Astrocyte of the cerebellum (primary cell): ENCODE data around the gene NWD2.

Source experiments
- DNase-seq: peaks from one replicate; pipeline ENCODE4 v3.0.0-alpha.2; 2011; ENCODE audit warnings: low read depth
- H3K4me3 ChIP-seq: 2 replicates; pipeline ENCODE4 v1.5.1; 2011; ENCODE audit warnings: mild to moderate bottlenecking, low read depth, low read length, moderate library complexity
- in situ Hi-C: cut with HindIII; loops from 2 replicates; pipeline ENCODE4 v1.10.0; 2017; ENCODE audit warnings: low sequenced_read_pairs
- TF ChIP-seq, protein P1 (sequence below): IDR thresholded peaks from 2 replicates; pipeline ENCODE4 v1.5.1; 2012; ENCODE audit warnings: low read length, low read depth, moderate library complexity, mild to moderate bottlenecking; ENCODE audit errors: missing control alignments

Gene NWD2

DNA sequence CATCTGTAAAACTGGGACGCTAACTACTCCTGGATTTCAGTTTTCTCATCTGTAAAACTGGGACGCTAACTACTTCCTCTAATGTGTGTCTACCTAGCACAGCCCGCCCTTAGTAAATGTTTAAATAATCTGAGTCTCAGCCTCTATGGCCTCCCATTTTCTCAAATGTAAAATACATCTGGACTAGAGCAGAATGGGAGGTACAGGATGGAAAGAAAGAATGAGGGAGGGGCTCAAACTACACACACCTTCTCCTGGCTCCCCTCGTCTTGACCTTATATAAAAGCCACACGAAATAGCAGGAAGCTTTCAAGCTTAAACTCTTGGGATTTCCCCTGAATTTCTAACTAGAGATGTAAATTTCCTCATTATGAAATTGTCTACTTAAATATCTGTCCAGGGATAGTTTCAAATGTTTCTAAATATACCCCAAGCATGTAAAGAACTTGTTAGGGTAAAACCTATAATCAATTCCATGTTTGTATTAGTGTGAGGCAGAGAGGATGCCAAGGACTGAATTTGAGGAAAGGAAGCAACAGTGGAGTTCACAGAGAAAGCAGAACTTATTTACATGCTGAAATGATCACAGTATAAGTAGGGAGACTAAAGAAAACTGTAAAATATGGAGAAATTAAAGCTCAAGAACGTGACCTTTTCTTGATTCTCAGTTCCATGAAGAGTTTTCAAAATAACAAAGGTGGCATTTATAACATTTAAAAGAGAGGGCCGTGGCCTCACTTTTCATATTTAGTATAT lies 220.0 kb downstream of the NWD2 start:
- H3K4me3 ChIP-seq, result no peak overlapping the region
- no peak for DNase-seq
- in situ Hi-C loops, result loop anchor here (5.0 kb wide), 1 partner anchor 78 kb away; no protein-coding TSS in a partner anchor
- TF ChIP-seq, protein P1, sequence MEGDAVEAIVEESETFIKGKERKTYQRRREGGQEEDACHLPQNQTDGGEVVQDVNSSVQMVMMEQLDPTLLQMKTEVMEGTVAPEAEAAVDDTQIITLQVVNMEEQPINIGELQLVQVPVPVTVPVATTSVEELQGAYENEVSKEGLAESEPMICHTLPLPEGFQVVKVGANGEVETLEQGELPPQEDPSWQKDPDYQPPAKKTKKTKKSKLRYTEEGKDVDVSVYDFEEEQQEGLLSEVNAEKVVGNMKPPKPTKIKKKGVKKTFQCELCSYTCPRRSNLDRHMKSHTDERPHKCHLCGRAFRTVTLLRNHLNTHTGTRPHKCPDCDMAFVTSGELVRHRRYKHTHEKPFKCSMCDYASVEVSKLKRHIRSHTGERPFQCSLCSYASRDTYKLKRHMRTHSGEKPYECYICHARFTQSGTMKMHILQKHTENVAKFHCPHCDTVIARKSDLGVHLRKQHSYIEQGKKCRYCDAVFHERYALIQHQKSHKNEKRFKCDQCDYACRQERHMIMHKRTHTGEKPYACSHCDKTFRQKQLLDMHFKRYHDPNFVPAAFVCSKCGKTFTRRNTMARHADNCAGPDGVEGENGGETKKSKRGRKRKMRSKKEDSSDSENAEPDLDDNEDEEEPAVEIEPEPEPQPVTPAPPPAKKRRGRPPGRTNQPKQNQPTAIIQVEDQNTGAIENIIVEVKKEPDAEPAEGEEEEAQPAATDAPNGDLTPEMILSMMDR, result no peak

DNA sequence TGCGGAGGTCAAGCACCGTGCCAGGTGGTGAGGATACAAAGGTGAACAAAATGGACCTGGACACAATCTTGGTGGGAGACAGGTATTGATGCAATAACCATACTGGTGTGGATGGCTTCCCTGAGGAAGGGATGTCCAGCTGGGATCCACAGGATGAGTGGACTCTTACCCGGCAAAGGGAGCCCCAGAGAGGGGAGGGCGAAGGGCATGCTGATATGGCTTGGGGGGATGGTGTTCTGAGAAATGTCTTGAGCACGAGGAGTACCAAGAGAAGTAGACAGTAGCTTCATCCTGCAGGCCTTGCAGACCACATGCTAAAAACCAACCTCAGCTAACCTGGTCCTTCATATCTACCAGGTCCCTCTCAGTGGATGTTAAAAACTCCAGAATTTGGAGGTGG lies 220.8 kb downstream of the NWD2 start:
- no peak overlapping the region for H3K4me3 ChIP-seq
- TF ChIP-seq, protein P1, result no peak
- in situ Hi-C loops, result loop anchor here (5.0 kb wide), 1 partner anchor 77 kb away; no protein-coding TSS in a partner anchor
- DNase-seq, result no peak

- TF ChIP-seq, protein P1, result no peak
- H3K4me3 ChIP-seq, result no peak overlapping the region
- DNase-seq, result no peak
- in situ Hi-C loops, result loop anchor here (5.0 kb wide), 1 partner anchor 76 kb away; no protein-coding TSS in a partner anchor
These were observed 221.3 kb downstream of the NWD2 start for GRCh38 chr4:37465845-37466244.

DNA sequence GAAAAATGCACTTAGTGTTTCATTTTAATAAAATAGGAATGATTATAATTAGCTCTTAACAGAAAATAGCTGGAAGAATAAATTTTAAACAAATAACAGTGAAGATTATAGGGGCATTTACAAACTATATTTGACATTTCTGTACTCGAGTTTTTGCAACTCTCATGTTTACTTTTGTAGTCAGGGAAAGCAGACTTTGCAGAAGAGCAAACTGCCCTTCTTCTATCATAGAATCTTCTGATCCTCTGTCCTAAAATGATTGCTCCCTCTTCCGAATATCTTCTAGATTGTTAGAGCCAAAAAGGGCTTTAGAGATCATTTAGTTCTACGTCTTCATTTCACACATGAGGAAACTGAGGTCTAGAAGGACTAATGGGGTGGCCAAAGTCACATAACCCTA lies 222.7 kb downstream of the NWD2 start:
- DNase-seq, result no peak
- TF ChIP-seq, protein P1, result no peak

GRCh38 chr4:37467824-37468223 lies 223.3 kb downstream of the NWD2 start:
- no peak for DNase-seq
- H3K4me3 ChIP-seq, result no peak overlapping the region
- in situ Hi-C loops, result loop anchor here (5.0 kb wide), 1 partner anchor 74 kb away; no protein-coding TSS in a partner anchor
- TF ChIP-seq, protein P1, result no peak

More for the DNA sequence above, 222.7 kb downstream of the NWD2 start:
- in situ Hi-C loops, result loop anchor here (5.0 kb wide), 1 partner anchor 75 kb away; no protein-coding TSS in a partner anchor
- H3K4me3 ChIP-seq, result no peak overlapping the region

GRCh38 chr4:37469286-37469685 lies 224.7 kb downstream of the NWD2 start:
- no peak for DNase-seq
- TF ChIP-seq, protein P1, result no peak
- no peak overlapping the region for H3K4me3 ChIP-seq
- in situ Hi-C loops, result loop anchor here (5.0 kb wide), 1 partner anchor 73 kb away; no protein-coding TSS in a partner anchor
